Cardiac muscle cell (in vitro differentiated cells and primary cell): ENCODE results near the gene SFTPB. TPM values are rescaled to one million over a fixed set of nuclear protein-coding genes. Genes with fewer than 3 reads are reported as not detected.

ENCODE experiments used
- DNase-seq, 2 donors: peaks; one replicate each; pipeline versions ENCODE4 v3.0.0 to v3.0.0-alpha.2; 2010 to 2017; ENCODE audit warnings: low read depth in 1 of 2, low spot score in 1 of 2
- H3K27ac ChIP-seq: fragments of 200-600 bp; sonication (generic); 2 replicates; pipeline ENCODE4 v1.5.1; 2016
- H3K27me3 ChIP-seq: fragments of 200-600 bp; sonication (generic); 2 replicates; pipeline ENCODE4 v1.6.0; 2016; ENCODE audit warnings: control low read depth
- H3K36me3 ChIP-seq: fragments of 200-600 bp; sonication (generic); 2 replicates; pipeline ENCODE4 v1.5.1; 2016; ENCODE audit warnings: control low read depth
- H3K4me1 ChIP-seq: fragments of 200-600 bp; sonication (generic); 2 replicates; pipeline ENCODE4 v1.8.1; 2017; ENCODE audit warnings: low read depth, mild to moderate bottlenecking, mixed run types
- H3K4me3 ChIP-seq: fragments of 200-600 bp; sonication (generic); 2 replicates; pipeline ENCODE4 v1.5.1; 2016; ENCODE audit warnings: mild to moderate bottlenecking
- H3K9me3 ChIP-seq: fragments of 200-600 bp; sonication (generic); 2 replicates; pipeline ENCODE4 v1.5.1; 2017; ENCODE audit warnings: low read depth, mild to moderate bottlenecking, control low read depth
- polyA plus RNA-seq: library from polyadenylated mRNA; unstranded; fragments of >200 nt; fragmentation: Nextera tagmentation; extraction: Ambion mirVana; gene quantifications from 2 replicates; pipeline ENCODE4 v1.2.1, GENCODE V29; 2016
- total RNA-seq: library from RNA; depleted of rRNA; stranded (reverse); fragments of >200 nt; gene quantifications from 2 replicates; pipeline ENCODE4 v1.2.3, GENCODE V29; 2016
- TF ChIP-seq, protein P1 (sequence below): IDR thresholded peaks from 2 replicates; pipeline ENCODE4 v1.5.1; 2012; ENCODE audit warnings: low read depth, mild to moderate bottlenecking, low read length

Gene SFTPB
- total and polyA plus RNA-seq, 2 experiments from 2014 or later, result not detected

DNA sequence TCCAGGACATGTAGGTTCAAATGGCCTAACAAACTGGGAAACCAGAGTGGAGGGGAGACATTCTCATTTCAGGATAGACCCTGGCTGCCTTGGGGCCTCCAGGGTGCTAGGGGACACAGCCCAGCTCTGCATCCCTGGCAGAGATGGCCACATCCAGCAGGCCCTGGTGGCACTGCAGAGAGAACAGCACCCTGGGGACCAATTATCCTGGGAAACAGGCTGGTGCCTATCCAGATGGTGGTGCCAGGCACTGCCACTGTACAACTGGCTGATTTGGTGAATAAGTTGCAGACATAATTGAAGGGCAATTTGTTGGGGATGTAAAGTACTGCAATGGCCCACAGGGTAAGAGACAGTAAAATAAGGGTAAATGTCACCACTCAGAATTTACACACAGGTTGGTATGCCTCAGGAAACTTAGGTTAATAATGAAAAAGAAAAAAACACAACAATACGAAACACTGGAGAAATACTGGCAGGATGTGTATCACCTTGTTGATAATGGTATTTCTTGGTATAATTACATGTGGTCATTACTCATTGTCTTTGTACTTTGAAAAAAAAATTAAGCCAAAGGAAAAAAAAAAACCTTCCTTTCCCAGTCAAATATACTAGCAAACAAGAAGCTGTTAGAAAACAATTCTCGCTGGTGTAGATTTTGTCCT is 12.8 kb upstream of the SFTPB start:
- H3K27ac ChIP-seq, result no peak overlapping the region
- H3K27me3 ChIP-seq, result no peaks in the 10 kb centered on the region
- no peak overlapping the region for H3K4me3 ChIP-seq
- no peaks in the 10 kb centered on the region for H3K9me3 ChIP-seq
- peaks cover 4% of the 10 kb centered on the region for H3K4me1 ChIP-seq
- TF ChIP-seq, protein P1, sequence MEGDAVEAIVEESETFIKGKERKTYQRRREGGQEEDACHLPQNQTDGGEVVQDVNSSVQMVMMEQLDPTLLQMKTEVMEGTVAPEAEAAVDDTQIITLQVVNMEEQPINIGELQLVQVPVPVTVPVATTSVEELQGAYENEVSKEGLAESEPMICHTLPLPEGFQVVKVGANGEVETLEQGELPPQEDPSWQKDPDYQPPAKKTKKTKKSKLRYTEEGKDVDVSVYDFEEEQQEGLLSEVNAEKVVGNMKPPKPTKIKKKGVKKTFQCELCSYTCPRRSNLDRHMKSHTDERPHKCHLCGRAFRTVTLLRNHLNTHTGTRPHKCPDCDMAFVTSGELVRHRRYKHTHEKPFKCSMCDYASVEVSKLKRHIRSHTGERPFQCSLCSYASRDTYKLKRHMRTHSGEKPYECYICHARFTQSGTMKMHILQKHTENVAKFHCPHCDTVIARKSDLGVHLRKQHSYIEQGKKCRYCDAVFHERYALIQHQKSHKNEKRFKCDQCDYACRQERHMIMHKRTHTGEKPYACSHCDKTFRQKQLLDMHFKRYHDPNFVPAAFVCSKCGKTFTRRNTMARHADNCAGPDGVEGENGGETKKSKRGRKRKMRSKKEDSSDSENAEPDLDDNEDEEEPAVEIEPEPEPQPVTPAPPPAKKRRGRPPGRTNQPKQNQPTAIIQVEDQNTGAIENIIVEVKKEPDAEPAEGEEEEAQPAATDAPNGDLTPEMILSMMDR, result no peak
- H3K36me3 ChIP-seq, result no peaks in the 10 kb centered on the region
- DNase-seq, result no peak

GRCh38 chr2:85678794-85679672 is 11.0 kb upstream of the SFTPB start:
- no peak overlapping the region for H3K4me3 ChIP-seq
- no peaks in the 10 kb centered on the region for H3K9me3 ChIP-seq
- no peaks in the 10 kb centered on the region for H3K36me3 ChIP-seq
- peak; percentile 73 to 90 for DNase-seq
- H3K27ac ChIP-seq, result no peak overlapping the region
- H3K27me3 ChIP-seq, result no peaks in the 10 kb centered on the region
- TF ChIP-seq, protein P1, result peak; percentile 95
- H3K4me1 ChIP-seq, result peaks cover 4% of the 10 kb centered on the region

- H3K9me3 ChIP-seq, result no peaks in the 10 kb centered on the region
- TF ChIP-seq, protein P1, result no peak
Observed at GRCh38 chr2:85678377-85678776, 10.4 kb upstream of the SFTPB start.

DNA sequence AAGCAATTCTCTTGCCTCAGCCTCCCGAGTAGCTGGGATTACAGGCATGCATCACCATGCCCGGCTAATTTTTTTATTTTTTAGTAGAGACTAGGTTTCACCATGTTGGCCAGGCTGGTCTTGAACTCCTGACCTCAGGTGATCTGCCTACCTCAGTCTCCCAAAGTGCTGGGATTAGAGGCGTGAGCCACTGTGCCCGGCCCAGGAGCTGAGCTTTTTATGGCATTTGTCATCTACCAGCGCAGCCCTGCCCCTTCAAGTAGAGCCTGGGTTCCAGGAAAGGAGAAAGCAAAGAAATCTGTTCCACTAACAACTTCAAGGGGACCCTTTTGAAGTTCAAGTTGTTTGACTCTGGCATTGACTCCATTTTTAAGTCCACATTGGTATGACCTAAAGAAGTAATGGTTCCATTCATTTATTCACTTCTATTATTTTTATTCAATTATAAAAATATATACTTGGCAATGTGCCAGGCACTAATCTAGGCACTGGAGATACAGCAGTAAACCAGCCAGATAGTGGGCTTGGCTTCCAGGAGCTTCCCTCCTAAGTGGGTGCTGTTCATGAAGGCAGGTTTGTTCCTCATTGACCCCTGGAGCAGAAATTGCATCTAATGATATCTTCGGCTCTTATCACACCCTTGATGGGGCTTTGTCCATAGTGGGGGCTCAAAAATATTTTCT is 8.0 kb upstream of the SFTPB start:
- TF ChIP-seq, protein P1, result no peak
- no peak overlapping the region for H3K4me3 ChIP-seq
- H3K4me1 ChIP-seq, result peaks cover 4% of the 10 kb centered on the region
- no peak for DNase-seq
- no peak overlapping the region for H3K27ac ChIP-seq
- no peaks in the 10 kb centered on the region for H3K36me3 ChIP-seq
- H3K27me3 ChIP-seq, result no peaks in the 10 kb centered on the region
- no peaks in the 10 kb centered on the region for H3K9me3 ChIP-seq

More at GRCh38 chr2:85678377-85678776, 10.4 kb upstream of the SFTPB start:
- Histone ChIP-seq H3K27me3 (no peaks in the 10 kb centered on the region), H3K27ac (no peak overlapping the region), H3K4me3 (no peak overlapping the region), H3K4me1 (peaks cover 4% of the 10 kb centered on the region), H3K36me3 (no peaks in the 10 kb centered on the region)
- no peak for DNase-seq

- Histone ChIP-seq H3K4me1 (peaks cover 4% of the 10 kb centered on the region), H3K27me3 (no peaks in the 10 kb centered on the region), H3K36me3 (no peaks in the 10 kb centered on the region), H3K27ac (no peak overlapping the region), H3K4me3 (no peak overlapping the region), H3K9me3 (no peaks in the 10 kb centered on the region)
- TF ChIP-seq, protein P1, result no peak
- no peak for DNase-seq
Observed at GRCh38 chr2:85675427-85675826, 7.4 kb upstream of the SFTPB start.
